ENCODE measurements around the gene CNTNAP2. TPM values are rescaled to one million over a fixed set of nuclear protein-coding genes. Genes with fewer than 3 reads are reported as not detected.
"Not testable (repeated sequence)": the region's sequence is repeated elsewhere in the genome, so short reads cannot be mapped to it uniquely, and the experiment has no call there.

CNTNAP2 gene
- polyA plus RNA-seq, 3 donors from 2014 or later: 0.94 to 1.1 TPM; not detected in 1

DNA sequence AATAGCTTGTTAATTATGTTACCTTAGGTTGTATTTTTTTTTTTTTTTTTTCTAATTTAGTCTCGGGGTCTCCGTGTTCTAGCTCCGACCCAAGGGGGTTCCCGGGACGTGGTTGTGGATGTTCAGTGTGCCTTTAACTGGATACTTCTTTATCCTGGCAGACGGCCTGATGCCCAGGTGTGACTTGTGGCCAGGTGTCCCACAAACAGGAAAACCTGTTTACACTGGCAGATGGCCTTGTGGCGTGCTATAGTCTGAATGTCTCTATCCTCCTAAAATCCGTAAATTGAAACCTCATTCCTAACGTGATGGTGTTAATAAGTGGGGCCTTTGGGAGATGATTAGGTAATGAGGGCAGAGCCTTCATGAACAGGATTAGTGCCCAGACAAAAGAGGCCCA is 1927.6 kb downstream of the CNTNAP2 start:
- peaks cover 0 to 6% of the 10 kb centered on the region in 2 donors for H3K4me1 Mint-ChIP-seq
- no peak for DNase-seq

DNA sequence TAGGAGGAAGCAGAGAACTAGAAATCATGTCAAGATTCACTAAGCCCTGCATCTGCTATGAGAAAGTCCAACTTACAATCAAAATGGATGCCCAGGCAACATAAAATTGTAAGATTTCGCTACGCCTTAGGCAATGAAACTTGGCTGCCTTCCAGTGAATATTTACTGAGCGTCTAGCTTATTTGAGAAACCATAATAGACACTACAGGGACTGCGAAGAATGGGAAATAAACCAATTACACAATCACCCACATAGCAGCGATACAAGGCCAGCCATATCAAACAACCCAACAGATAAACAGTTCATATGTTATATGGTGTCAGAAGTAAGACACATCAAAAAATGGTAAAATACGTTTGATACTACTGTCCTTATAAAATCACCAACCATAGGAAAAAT is 1928.9 kb downstream of the CNTNAP2 start:
- H3K27ac Mint-ChIP-seq: no peak overlapping the region
- H3K27me3 Mint-ChIP-seq (ENCODE audit: low read depth in 3 of 3): peaks cover 0 to 3% (median 2%) of the 10 kb centered on the region in 3 donors
- H3K9me3 Mint-ChIP-seq: peaks cover 0 to 2% (median 0%) of the 10 kb centered on the region in 6 donors
- H3K4me1 Mint-ChIP-seq: peaks cover 0 to 8% of the 10 kb centered on the region in 2 donors
- no peak for DNase-seq
- no peaks in the 10 kb centered on the region for H3K36me3 Mint-ChIP-seq
- H3K4me3 Mint-ChIP-seq: no peak overlapping the region

More for the DNA sequence above, 1927.6 kb downstream of the CNTNAP2 start:
- Mint-ChIP-seq H3K27me3 (ENCODE audit: low read depth in 3 of 3) (peaks cover 0 to 3% (median 2%) of the 10 kb centered on the region in 3 donors), H3K27ac (no peak overlapping the region), H3K36me3 (no peaks in the 10 kb centered on the region), H3K4me3 (no peak overlapping the region), H3K9me3 (peaks cover 0 to 2% (median 0%) of the 10 kb centered on the region in 6 donors)

DNA sequence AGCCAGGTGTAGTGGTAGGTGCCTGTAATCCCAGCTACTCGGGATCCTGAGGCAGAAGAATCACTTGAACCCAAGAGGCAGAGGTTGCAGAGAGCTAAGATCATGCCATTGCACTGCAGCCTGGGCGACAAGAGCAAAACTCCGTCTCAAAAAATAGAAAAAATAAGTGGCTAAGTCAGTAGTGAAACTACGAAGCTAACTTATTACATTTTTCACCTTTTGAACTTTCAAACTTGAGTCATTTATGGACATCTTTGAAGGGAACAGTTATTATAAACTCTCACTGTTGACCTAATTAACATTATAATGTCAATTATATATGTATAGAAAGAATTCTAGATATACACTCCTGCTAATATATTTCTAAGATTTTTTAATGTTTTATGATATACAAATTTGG is 1932.5 kb downstream of the CNTNAP2 start:
- Mint-ChIP-seq H3K27me3 (ENCODE audit: low read depth in 3 of 3) (peaks cover 2 to 3% (median 2%) of the 10 kb centered on the region in 3 donors), H3K4me1 (peaks cover 7 to 14% of the 10 kb centered on the region in 2 donors), H3K36me3 (no peaks in the 10 kb centered on the region), H3K4me3 (no peak overlapping the region), H3K27ac (no peak overlapping the region), H3K9me3 (peaks cover 0 to 2% (median 0%) of the 10 kb centered on the region in 6 donors)
- DNase-seq: no peak

DNA sequence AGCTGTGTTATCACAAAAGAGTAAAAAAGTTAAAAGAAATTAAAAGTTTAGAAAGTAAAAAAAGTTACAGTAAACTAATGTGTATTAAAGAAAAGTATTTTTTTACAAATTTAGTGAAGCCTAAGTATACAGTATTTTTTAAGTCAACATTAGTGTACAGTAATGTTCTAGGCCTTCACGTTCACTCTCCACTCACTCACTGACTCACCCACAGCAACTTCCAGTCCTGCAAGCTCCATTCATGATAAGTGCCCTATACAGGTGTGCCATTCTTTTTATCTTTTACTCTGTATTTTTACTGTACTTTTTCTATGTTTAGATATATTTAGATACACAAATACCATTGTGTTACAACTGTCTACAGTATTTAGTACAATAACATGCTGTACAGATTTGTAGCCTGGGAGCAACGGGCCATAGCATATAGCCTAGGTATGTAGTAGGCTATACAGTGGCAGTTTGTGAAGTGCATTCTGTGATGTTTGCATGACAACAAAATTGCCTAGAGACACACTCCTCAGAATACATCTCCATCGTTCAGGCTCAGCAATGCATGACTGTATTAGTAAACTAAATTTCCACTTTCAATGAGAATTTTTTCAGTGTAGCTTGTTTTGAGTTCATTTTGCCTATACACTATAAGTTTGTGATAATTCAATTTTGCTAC is 1934.0 kb downstream of the CNTNAP2 start:
- no peaks in the 10 kb centered on the region for H3K36me3 Mint-ChIP-seq
- H3K4me1 Mint-ChIP-seq: peaks cover 7 to 14% of the 10 kb centered on the region in 2 donors
- H3K4me3 Mint-ChIP-seq: peak overlapping the region in 3 of 5 donors; percentile 59 to 79 (median 73)
- DNase-seq: no peak
- no peaks in the 10 kb centered on the region for H3K9me3 Mint-ChIP-seq
- peaks cover 2 to 3% (median 2%) of the 10 kb centered on the region in 3 donors for H3K27me3 Mint-ChIP-seq (ENCODE audit: low read depth in 3 of 3)
- peak overlapping the region in 4 of 6 donors; percentile 50 to 88 (median 64) for H3K27ac Mint-ChIP-seq

DNA sequence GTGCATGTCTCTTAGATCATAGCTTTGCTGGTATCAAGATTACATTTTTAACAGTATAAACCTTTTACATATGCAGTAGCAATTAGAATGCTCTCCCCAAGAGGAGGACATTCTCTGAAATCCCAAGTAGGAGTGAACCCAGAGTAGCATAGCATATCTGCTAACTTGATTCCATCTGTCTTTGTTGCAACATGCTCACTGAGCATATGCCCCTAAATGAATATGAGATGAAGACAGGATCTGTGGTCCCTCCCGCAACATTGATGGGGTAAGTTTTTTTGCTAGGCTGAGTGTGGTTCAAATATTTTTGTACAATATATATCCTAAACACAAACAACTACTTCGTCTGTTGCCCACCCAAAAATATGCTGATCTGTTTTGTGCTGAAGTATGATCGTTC is 1939.8 kb downstream of the CNTNAP2 start:
- Mint-ChIP-seq H3K4me1 (peaks cover 3 to 4% of the 10 kb centered on the region in 2 donors), H3K27me3 (ENCODE audit: low read depth in 3 of 3) (no peaks in the 10 kb centered on the region), H3K27ac (no peak overlapping the region), H3K4me3 (no peak overlapping the region), H3K9me3 (no peaks in the 10 kb centered on the region), H3K36me3 (no peaks in the 10 kb centered on the region)
- no peak for DNase-seq

DNA sequence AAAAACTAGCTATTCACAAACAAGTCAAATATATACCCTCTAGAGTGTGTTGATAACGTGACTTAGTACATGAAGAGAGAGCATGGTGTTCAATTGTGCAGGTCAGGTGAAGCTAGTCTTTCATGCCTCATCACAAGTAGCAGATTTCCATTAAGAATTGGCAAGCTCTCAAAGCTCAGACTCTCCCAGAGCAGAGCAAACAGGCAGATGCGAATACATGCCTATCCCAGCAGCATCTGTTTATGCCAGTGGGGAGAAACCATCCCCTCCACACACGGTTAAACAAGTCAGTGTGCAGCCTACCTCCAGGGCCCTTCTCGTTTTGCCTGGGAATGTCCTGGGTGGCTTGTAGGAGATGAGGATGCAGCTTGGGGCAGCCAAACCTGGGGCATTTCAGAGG is 1941.5 kb downstream of the CNTNAP2 start:
- peaks cover 0 to 1% of the 10 kb centered on the region in 2 donors for H3K4me1 Mint-ChIP-seq
- no peak overlapping the region for H3K4me3 Mint-ChIP-seq
- no peaks in the 10 kb centered on the region for H3K27me3 Mint-ChIP-seq (ENCODE audit: low read depth in 3 of 3)
- H3K9me3 Mint-ChIP-seq: peaks cover 0 to under 1% (median 0%) of the 10 kb centered on the region in 6 donors
- H3K36me3 Mint-ChIP-seq: no peaks in the 10 kb centered on the region
- no peak for DNase-seq
- no peak overlapping the region for H3K27ac Mint-ChIP-seq

DNA sequence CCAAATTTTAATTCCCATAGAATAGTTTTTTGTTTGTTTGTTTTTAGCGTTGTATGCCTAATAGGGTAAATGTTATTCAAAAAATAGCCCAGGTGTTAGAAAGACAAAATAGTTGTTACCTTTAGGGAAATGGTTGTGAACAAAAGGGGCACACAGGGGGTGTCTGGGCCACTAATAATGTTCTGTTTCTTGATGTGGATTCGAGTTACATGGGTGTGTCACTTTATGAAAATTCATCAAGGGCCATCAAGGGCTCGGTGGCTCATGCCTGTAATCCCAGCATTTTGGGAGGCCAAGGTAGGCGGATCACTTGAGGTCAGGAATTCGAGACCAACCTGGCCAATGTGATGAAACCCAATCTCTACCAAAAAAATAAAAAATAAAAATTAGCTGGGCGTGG is 1942.2 kb downstream of the CNTNAP2 start:
- Mint-ChIP-seq H3K4me3 (no peak overlapping the region), H3K27me3 (ENCODE audit: low read depth in 3 of 3) (no peaks in the 10 kb centered on the region), H3K9me3 (peaks cover 0 to 2% (median 0%) of the 10 kb centered on the region in 6 donors), H3K27ac (no peak overlapping the region), H3K4me1 (peaks cover 0 to 1% of the 10 kb centered on the region in 2 donors), H3K36me3 (no peaks in the 10 kb centered on the region)
- DNase-seq: no peak

DNA sequence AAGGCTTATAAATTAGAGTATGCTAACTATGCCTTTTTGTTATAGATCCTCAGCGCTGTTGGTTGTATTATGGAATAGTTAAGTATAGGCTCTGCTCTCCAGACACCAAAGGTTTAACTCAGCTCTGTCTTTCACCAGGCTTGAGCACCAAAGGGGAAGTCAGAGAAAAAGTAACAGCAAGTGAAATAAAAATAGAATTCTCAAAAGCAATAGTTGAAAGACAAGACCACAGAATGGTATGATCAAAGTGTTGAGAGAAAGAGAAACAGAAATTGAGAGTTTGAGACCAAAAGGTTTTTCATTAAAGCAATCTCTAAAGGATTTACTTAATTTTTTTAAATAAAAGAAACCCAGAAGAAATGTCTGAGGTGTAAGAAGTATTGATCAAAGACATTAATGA is 1944.1 kb downstream of the CNTNAP2 start:
- Mint-ChIP-seq H3K9me3 (peaks cover 0 to 4% (median 0%) of the 10 kb centered on the region in 6 donors), H3K4me1 (peaks cover 0 to 1% of the 10 kb centered on the region in 2 donors), H3K27ac (no peak overlapping the region), H3K4me3 (no peak overlapping the region), H3K36me3 (no peaks in the 10 kb centered on the region), H3K27me3 (ENCODE audit: low read depth in 3 of 3) (no peaks in the 10 kb centered on the region)
- no peak for DNase-seq

DNA sequence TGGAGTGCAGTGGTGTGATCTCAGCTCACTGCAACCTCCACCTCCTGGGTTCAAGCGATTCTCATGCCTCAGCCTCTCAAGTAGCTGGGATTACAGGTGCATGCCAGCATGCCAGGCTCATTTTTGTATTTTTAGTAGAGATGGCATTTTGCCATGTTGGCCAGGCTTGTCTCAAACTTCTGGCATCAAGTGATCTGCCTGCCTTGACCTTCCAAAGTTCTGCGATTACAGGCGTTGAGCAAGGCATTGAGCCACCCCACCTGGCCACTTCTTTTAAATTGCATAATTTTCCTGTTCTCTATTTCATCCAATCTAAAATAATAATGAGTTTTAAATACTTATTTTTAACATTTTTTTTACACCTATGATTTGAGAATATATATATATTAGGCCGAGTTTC is 1961.5 kb downstream of the CNTNAP2 start:
- not testable (repeated sequence) for DNase-seq; H3K4me1 Mint-ChIP-seq; H3K27me3 Mint-ChIP-seq (ENCODE audit: low read depth in 3 of 3); H3K27ac Mint-ChIP-seq; H3K9me3 Mint-ChIP-seq; H3K4me3 Mint-ChIP-seq; H3K36me3 Mint-ChIP-seq

DNA sequence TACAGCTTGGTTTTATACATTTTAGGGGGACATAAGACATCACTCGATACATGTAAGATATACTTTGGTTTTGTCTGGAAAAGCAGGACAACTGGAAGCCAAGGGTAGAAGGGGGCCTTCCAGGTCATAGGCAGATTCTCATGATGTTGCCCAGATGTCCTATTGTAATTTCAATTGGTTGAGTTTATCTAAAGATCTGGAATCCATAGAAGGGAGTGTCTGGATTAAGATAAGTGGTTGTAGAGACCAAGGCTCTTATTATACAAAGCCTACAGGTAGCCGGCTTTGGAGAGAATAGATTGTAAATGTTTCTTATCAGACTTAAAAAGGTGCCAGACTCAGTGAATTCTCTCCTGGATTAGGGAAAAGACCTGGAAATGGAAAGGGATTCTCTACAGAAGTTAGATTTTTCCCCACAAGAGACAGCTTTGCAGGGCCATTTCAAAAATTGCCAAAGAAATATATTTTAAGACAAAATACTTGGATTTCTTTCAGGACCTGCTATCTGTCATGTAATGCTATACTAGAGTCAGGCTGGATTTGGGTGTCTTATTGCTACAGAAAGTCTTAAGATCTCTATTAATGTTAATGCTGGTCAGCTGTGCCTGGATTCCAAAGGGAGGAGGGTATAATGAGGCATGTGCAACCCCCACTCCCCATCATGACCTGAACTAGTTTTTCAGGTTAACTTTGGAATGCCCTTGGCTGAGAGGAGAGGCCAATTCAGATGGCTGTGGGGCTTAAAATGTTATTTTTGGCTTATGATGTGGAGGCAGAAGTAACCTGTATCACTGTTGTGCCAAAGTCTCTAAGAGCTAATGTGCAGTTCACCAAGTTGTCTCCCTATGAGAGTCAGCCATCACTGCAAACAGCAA is 1962.8 kb downstream of the CNTNAP2 start:
- Mint-ChIP-seq H3K27ac (no peak overlapping the region), H3K36me3 (no peaks in the 10 kb centered on the region), H3K27me3 (ENCODE audit: low read depth in 3 of 3) (peaks cover 0 to 4% (median 2%) of the 10 kb centered on the region in 3 donors), H3K4me1 (no peaks in the 10 kb centered on the region), H3K9me3 (peaks cover 0 to 4% (median 0%) of the 10 kb centered on the region in 6 donors), H3K4me3 (no peak overlapping the region)
- DNase-seq: no peak

DNA sequence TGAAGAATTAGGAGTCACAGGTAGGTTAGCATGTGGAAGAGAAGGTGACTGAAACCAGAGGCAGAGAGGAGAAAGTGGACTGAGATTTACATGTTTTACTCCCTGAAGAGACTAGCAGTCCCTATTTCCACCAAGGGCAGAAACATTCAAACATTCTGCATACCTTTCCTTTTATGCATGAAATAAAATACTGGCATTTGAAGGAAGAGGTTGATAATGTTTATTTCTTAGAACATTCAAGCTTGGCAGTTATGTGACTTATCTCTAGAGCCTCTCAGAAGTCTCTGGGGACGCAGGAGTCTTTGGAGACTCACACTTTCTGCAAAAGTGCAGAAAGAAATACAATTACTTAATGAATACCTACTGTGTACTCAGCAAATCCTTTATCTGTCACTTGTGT is 1966.8 kb downstream of the CNTNAP2 start:
- H3K36me3 Mint-ChIP-seq: no peaks in the 10 kb centered on the region

DNA sequence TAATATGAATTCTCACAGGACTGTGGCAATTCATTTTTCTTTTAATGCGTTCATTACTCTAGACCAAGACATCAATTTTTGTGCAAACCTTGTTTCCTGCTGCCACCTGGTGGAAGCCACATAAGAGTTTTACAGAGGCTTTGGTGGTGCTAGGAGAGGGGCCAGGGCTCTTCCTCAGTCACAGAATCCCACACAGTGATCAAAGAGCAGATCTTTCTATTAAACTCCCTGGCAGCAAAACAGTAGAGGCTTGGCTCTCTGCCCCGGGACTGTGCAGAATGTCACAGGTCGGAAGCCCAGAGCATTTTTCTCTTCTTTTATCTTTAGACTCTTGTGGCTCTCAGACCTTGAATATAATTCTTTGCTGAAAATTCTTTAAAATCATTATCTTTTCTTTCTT is 1967.5 kb downstream of the CNTNAP2 start:
- no peaks in the 10 kb centered on the region for H3K4me1 Mint-ChIP-seq
- no peak overlapping the region for H3K4me3 Mint-ChIP-seq
- peaks cover 2 to 6% (median 4%) of the 10 kb centered on the region in 3 donors for H3K27me3 Mint-ChIP-seq (ENCODE audit: low read depth in 3 of 3)
- peaks cover 0 to 9% (median under 1%) of the 10 kb centered on the region in 6 donors for H3K9me3 Mint-ChIP-seq
- H3K27ac Mint-ChIP-seq: no peak overlapping the region
- DNase-seq: peak in 1 of 3 donors; percentile 2
- H3K36me3 Mint-ChIP-seq: no peaks in the 10 kb centered on the region

More for the DNA sequence above, 1966.8 kb downstream of the CNTNAP2 start:
- Mint-ChIP-seq H3K27ac (no peak overlapping the region), H3K27me3 (ENCODE audit: low read depth in 3 of 3) (peaks cover 2 to 6% (median 4%) of the 10 kb centered on the region in 3 donors), H3K9me3 (peaks cover 0 to 5% (median under 1%) of the 10 kb centered on the region in 6 donors), H3K4me3 (no peak overlapping the region), H3K4me1 (no peaks in the 10 kb centered on the region)
- DNase-seq: no peak

DNA sequence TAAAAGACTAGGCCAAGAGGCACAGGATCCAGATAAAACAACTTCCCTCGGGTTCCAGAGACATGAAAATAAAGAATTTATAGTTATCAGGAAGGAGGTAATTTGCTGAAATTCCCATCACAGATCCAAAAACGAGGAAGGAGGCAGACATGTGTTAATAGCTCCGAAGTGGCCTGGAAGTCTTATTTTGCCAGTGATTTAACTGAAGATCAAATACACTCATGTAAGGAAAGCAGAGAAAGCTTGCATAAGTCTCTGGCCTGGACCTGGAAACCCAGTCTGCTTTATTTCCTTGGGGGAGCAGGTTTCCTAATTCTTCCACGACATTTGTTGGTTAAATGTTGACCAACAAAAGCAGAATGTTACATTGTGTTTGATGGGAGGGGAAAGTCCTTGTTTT is 1975.3 kb downstream of the CNTNAP2 start:
- no peak for DNase-seq
- peaks cover 0 to 8% (median 0%) of the 10 kb centered on the region in 6 donors for H3K9me3 Mint-ChIP-seq
- H3K4me3 Mint-ChIP-seq: no peak overlapping the region
- H3K27me3 Mint-ChIP-seq (ENCODE audit: low read depth in 3 of 3): peaks cover 0 to 4% (median 4%) of the 10 kb centered on the region in 3 donors
- H3K27ac Mint-ChIP-seq: no peak overlapping the region
- H3K4me1 Mint-ChIP-seq: no peaks in the 10 kb centered on the region
- H3K36me3 Mint-ChIP-seq: no peaks in the 10 kb centered on the region

Data from immature natural killer cell (primary cell).